Activated T-helper 17 cell treated with anti-CD3 and anti-CD28 coated beads, Interleukin-2, amount 50 U/mL, for 72 hours (primary cell): ENCODE results near the gene HEMK1. TPM values are rescaled to one million over a fixed set of nuclear protein-coding genes. Genes with fewer than 3 reads are reported as not detected.

ENCODE experiments used
- ATAC-seq: fragments of 150-1000 bp; cut with Tn5 transposase; replicated peaks from 2 replicates; pipeline ENCODE4 v1.10.0; 2021; ENCODE audit warnings: mild to moderate bottlenecking, moderate library complexity
- H3K27ac Mint-ChIP-seq: one replicate; pipeline ENCODE4 v1.8.0; 2022; ENCODE audit warnings: mixed read lengths
- H3K27me3 Mint-ChIP-seq: one replicate; pipeline ENCODE4 v1.8.0; 2022; ENCODE audit warnings: mixed read lengths
- H3K36me3 Mint-ChIP-seq: one replicate; pipeline ENCODE4 v1.8.0; 2022; ENCODE audit warnings: low read depth, mild to moderate bottlenecking, mixed read lengths
- H3K4me1 Mint-ChIP-seq: one replicate; pipeline ENCODE4 v1.8.0; 2022; ENCODE audit warnings: mixed read lengths
- H3K4me3 Mint-ChIP-seq: one replicate; pipeline ENCODE4 v1.8.0; 2022; ENCODE audit warnings: mild to moderate bottlenecking, mixed read lengths
- H3K9me3 Mint-ChIP-seq: one replicate; pipeline ENCODE4 v1.8.0; 2022; ENCODE audit warnings: mixed read lengths
- total RNA-seq, 2 donors: library from RNA; stranded (reverse); gene quantifications; one replicate each; pipeline ENCODE4 v1.2.3, GENCODE V29; 2022

The HEMK1 gene
- total RNA-seq, 2 donors from 2014 or later, result 47.5 to 99.2 TPM

- no peak for ATAC-seq
- H3K36me3 Mint-ChIP-seq, result peaks cover 96% of the 10 kb centered on the region
- H3K27ac Mint-ChIP-seq, result peak overlapping the region; percentile 94
- no peaks in the 10 kb centered on the region for H3K27me3 Mint-ChIP-seq
- H3K4me1 Mint-ChIP-seq, result peaks cover 37% of the 10 kb centered on the region
- peak overlapping the region; percentile 93 for H3K4me3 Mint-ChIP-seq
- no peaks in the 10 kb centered on the region for H3K9me3 Mint-ChIP-seq
Observed at GRCh38 chr3:50575372-50575771, 6.0 kb downstream of the HEMK1 start.

DNA sequence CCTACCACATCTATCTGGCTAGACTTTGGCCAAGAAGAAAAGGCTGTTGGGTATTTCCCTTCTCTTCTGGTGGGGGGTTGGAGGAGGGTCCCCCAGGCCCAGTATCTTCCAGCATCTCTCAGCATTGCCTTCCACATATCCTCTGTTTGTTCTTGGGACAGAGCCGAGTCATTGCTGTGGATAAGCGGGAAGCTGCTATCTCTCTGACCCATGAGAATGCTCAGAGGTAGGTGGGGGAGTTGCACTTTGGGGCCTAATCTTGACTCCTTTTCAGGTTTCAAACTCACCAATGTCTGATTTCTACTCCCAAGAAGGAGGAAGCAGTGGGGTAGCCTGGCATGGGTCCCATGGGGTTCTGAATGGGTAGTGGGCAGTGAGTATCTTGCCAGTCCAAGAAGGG, 8.0 kb downstream of the HEMK1 start:
- no peaks in the 10 kb centered on the region for H3K9me3 Mint-ChIP-seq
- no peak overlapping the region for H3K4me3 Mint-ChIP-seq
- H3K27ac Mint-ChIP-seq, result no peak overlapping the region
- H3K36me3 Mint-ChIP-seq, result peaks cover 96% of the 10 kb centered on the region
- H3K27me3 Mint-ChIP-seq, result no peaks in the 10 kb centered on the region
- ATAC-seq, result no peak
- H3K4me1 Mint-ChIP-seq, result peaks cover 25% of the 10 kb centered on the region

DNA sequence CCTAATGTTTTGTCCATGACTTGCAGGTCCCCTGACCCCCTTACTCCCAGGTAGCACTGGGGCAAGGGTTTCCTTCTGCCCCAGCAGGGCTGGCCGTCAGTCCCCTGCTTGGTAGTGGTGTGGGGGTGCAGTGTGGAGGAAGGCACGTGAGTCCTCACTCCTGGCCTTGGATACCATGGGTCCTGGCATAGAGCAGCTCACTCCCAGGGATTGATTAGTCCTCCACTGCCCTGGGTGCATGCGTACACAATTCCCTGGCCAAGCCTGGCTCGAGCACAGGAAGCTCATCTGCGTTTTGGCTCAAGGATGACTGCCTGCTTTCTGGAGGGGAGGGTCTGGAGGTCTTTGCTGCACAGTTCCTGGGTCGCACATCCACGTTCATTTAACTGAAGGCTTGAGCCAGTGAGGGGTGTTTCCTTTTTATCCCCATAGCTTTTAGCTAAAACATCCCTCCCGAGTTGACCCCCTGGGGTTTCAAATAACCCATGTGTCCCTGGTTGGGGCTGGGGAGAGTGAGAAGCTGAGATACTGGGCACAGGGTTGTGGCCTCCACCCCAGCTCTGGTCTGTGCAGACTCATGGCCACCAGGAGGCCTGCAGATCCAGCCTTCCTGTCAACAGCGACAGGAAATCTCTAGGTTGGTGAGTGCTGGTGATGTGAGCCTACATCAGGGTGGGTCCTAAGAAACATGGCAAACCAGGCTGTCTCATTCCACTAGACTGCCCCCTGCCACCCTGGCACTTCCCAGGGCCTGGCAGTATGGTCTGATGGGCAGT, 11.5 kb downstream of the HEMK1 start:
- Mint-ChIP-seq H3K9me3 (no peaks in the 10 kb centered on the region), H3K36me3 (peaks cover 86% of the 10 kb centered on the region), H3K4me3 (no peak overlapping the region), H3K27ac (no peak overlapping the region), H3K4me1 (peaks cover 25% of the 10 kb centered on the region), H3K27me3 (no peaks in the 10 kb centered on the region)
- ATAC-seq, result no peak

DNA sequence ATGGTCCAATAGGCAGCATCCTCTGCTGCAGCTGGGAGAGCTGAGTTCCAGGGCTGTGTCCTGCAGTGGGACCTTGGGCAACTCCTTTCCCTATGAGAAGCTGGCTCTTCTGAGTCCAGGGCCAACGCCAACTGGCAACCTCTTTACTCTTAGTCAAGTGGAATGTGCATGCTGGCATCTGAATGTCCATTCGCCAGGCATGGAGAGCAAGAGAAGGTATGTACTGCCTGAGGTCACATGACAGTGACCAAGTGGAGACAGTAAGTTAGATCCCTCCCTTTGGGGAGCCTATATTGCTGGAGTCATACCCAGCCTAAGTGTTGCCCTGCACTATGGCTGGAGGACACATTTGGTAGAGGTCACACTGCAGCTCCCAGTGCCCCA, 12.1 kb downstream of the HEMK1 start:
- H3K4me1 Mint-ChIP-seq, result peaks cover 26% of the 10 kb centered on the region
- H3K4me3 Mint-ChIP-seq, result no peak overlapping the region
- no peaks in the 10 kb centered on the region for H3K9me3 Mint-ChIP-seq
- ATAC-seq, result no peak
- H3K36me3 Mint-ChIP-seq, result peaks cover 80% of the 10 kb centered on the region
- no peak overlapping the region for H3K27ac Mint-ChIP-seq
- H3K27me3 Mint-ChIP-seq, result no peaks in the 10 kb centered on the region

DNA sequence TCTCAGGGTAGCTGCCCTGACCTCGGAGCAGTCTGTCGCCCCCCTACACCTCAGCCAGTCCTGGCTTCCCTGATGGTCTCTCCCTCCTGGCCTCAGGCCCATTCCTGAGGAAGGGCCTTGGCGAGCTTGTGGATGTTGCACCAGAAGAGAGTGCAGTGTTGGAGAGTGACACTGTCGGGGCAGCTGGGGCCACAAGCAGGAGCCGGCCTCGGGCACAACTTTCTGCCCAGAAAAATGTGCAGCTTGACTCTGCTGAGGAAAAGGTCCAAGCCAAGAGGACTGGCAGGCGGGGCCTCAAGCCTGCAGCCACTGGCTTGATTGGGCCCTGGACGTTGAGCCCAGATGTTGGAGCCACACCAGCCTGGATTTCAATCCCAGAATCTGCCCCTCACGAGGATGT, 12.8 kb downstream of the HEMK1 start:
- Mint-ChIP-seq H3K27me3 (no peaks in the 10 kb centered on the region), H3K9me3 (no peaks in the 10 kb centered on the region), H3K4me1 (peaks cover 26% of the 10 kb centered on the region), H3K36me3 (peaks cover 78% of the 10 kb centered on the region), H3K4me3 (no peak overlapping the region), H3K27ac (no peak overlapping the region)
- ATAC-seq, result no peak

DNA sequence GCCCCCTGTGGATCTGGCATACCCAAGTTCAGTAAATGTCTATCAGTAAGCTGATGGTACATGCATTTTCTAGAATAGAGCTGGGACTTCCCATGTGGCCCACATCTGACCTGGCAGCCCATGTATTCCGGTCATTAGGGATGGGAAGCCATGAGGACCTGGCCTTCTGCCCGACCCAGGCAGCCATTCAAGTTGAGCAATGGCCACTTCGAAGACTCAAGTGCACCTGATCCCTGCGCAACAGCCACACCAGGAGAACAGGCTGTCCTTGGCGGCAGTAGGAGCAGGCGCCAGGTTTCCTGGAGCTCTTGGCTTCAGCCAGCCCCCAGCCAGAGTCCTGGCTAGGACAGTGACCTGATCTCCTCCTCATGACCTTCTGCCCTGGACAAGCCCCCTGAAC, 14.6 kb downstream of the HEMK1 start:
- Mint-ChIP-seq H3K27ac (peak overlapping the region; percentile 44), H3K27me3 (no peaks in the 10 kb centered on the region), H3K4me3 (peak overlapping the region; percentile 84), H3K36me3 (peaks cover 78% of the 10 kb centered on the region), H3K4me1 (peaks cover 42% of the 10 kb centered on the region), H3K9me3 (no peaks in the 10 kb centered on the region)
- no peak for ATAC-seq

GRCh38 chr3:50584391-50584790, 15.1 kb downstream of the HEMK1 start:
- H3K9me3 Mint-ChIP-seq, result no peaks in the 10 kb centered on the region
- no peak for ATAC-seq
- H3K36me3 Mint-ChIP-seq, result peaks cover 75% of the 10 kb centered on the region
- H3K27me3 Mint-ChIP-seq, result no peaks in the 10 kb centered on the region
- H3K4me1 Mint-ChIP-seq, result peaks cover 41% of the 10 kb centered on the region
- H3K4me3 Mint-ChIP-seq, result peak overlapping the region; percentile 84
- H3K27ac Mint-ChIP-seq, result peak overlapping the region; percentile 44

GRCh38 chr3:50585919-50586762, 16.8 kb downstream of the HEMK1 start:
- Mint-ChIP-seq H3K4me3 (peak overlapping the region; percentile 84), H3K36me3 (peaks cover 68% of the 10 kb centered on the region), H3K9me3 (no peaks in the 10 kb centered on the region), H3K4me1 (peaks cover 41% of the 10 kb centered on the region), H3K27ac (peak overlapping the region; percentile 97), H3K27me3 (no peaks in the 10 kb centered on the region)
- peak; percentile 5 for ATAC-seq

DNA sequence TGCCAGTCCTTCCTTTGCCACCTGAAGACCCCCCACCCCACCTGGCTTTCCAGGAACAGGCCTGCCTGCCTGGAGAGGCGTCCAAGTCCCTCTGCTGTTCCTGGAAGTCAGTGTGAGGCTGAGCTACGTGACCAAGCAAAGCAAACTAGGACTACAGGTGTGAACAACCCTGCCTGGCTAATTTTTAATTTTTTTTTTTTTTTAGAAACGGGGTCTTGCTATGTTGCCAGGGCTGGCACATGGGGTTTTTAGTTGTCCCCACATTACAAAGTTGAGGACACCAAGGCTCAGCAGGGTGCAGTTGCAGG, 17.4 kb downstream of the HEMK1 start:
- Mint-ChIP-seq H3K27ac (peak overlapping the region; percentile 97), H3K4me3 (peak overlapping the region; percentile 84), H3K9me3 (no peaks in the 10 kb centered on the region), H3K36me3 (peaks cover 66% of the 10 kb centered on the region), H3K27me3 (no peaks in the 10 kb centered on the region), H3K4me1 (peaks cover 41% of the 10 kb centered on the region)
- no peak for ATAC-seq

- H3K4me1 Mint-ChIP-seq, result peaks cover 43% of the 10 kb centered on the region
- peaks cover 63% of the 10 kb centered on the region for H3K36me3 Mint-ChIP-seq
- peak overlapping the region; percentile 84 for H3K4me3 Mint-ChIP-seq
- peak overlapping the region; percentile 97 for H3K27ac Mint-ChIP-seq
- no peaks in the 10 kb centered on the region for H3K27me3 Mint-ChIP-seq
- no peaks in the 10 kb centered on the region for H3K9me3 Mint-ChIP-seq
- no peak for ATAC-seq
Observed at GRCh38 chr3:50587373-50587772, 18.1 kb downstream of the HEMK1 start.

DNA sequence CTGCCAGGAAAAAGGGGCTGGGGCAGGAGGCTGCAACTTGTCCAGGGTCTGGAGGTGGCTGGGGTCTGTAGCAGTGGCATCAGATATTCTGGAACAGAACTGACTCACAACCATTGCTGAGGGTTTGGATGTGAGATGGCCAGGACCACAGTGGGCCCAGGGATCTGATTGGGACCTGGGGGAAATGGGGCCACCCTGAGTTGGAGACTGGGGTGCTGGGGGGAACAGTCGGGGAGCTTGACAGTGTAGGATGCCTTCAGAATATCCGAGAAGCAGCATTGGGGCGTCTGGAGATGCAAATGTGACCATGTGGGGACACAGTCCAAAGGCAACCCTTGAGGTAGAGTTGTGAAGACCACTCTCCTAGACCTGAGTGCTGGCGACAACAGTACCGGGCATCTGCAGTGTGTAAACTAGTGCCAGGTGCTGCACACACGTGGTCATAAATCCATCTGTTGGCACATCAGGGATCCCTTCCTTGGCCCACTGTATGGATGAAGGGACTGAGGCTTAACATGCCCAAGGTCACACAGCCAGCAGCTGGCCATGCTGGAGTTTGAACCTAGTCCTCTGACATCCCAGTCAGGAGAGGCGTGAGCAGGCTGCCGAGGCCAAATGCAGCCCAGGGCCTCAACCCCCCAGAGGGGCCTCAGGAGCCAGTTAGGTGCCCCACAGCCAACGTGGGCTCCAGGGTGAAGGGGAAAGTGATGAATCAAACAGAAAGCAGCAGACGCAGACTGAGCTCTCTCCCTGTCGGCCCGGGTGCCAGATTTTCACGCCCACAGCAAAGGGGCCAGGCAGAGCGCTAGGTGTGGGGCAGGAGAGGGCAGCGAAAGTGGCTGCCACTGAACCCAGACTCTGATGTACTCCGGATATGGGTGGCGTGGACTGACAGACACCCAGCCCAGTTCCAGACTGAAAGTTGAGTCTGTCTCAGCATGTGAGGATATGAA, 18.8 kb downstream of the HEMK1 start:
- H3K4me3 Mint-ChIP-seq, result peak overlapping the region; percentile 84
- peaks cover 62% of the 10 kb centered on the region for H3K36me3 Mint-ChIP-seq
- no peaks in the 10 kb centered on the region for H3K9me3 Mint-ChIP-seq

DNA sequence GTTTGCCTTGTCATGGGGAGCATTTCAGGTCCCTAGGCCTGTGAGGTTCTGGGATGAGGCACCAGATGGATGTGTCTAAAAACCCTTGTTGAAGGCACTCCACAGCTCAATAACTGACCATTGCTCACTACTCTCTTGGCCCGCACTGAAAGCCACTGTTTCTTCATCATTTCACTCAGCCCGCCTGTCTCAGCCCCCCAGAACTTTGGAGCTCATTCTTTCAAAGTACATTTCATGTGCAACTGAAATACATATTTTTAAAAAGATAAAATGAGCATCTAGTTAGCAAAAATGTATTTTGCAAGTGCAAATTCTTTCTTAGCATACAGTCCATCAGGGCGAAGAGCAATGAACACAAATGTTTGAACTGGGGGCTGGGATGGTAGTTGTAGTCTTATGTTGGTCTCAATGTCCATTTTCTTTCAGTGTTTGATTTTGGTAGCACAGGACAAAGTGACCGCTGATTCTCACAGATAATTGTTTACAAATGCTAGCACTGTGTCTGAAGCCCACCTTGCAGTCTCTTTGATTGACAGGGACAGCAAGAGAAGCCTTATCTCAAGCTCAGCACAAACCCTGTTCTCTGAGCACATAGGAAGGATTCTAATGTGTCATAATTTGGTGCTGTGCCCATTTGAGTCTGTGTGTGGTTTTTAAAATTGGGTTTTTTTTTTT, 19.6 kb downstream of the HEMK1 start:
- H3K9me3 Mint-ChIP-seq, result no peaks in the 10 kb centered on the region
- H3K36me3 Mint-ChIP-seq, result peaks cover 55% of the 10 kb centered on the region
- peak overlapping the region; percentile 97 for H3K27ac Mint-ChIP-seq
- peak overlapping the region; percentile 84 for H3K4me3 Mint-ChIP-seq
- no peaks in the 10 kb centered on the region for H3K27me3 Mint-ChIP-seq
- no peak for ATAC-seq
- H3K4me1 Mint-ChIP-seq, result peaks cover 46% of the 10 kb centered on the region

More for the DNA sequence above, 18.8 kb downstream of the HEMK1 start:
- Mint-ChIP-seq H3K27me3 (no peaks in the 10 kb centered on the region), H3K27ac (peak overlapping the region; percentile 97), H3K4me1 (peaks cover 50% of the 10 kb centered on the region)
- ATAC-seq, result peak; percentile 54

GRCh38 chr3:50591196-50591741, 21.9 kb downstream of the HEMK1 start:
- no peaks in the 10 kb centered on the region for H3K9me3 Mint-ChIP-seq
- peaks cover 38% of the 10 kb centered on the region for H3K4me1 Mint-ChIP-seq
- peak overlapping the region; percentile 97 for H3K27ac Mint-ChIP-seq
- peaks cover 49% of the 10 kb centered on the region for H3K36me3 Mint-ChIP-seq
- peak overlapping the region; percentile 84 for H3K4me3 Mint-ChIP-seq
- no peaks in the 10 kb centered on the region for H3K27me3 Mint-ChIP-seq
- peak; percentile 13 for ATAC-seq
